ENCODE measurements around the gene IKZF4.
"Not testable (repeated sequence)": the region's sequence is repeated elsewhere in the genome, so short reads cannot be mapped to it uniquely, and the experiment has no call there.

- not testable (repeated sequence) for TF ChIP-seq CTCF, POLR2A (IDR thresholded peaks at IDR 0.05)
These were observed 57.1 kb downstream of the IKZF4 start for GRCh38 chr12:56077966-56078365.
